ENCODE data around the gene USP32.

DNA sequence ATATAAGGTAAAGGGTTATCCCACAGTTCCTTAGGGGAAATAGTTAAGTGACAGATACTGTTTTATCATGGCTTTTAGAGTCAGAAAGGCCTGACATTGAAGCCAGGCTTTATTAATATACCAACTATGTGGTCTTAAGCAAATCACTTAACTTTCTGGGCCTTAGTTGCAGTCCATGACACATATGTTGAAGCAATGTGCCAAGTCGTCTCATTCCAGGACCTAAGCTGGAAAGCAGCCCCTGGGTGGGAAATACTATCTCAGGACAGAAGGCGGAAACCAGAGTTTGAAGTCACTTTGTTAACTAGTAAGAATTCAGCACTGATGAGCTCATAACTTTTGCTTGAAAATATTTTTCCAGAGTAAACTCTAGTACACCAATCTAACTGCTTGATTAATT, 80.0 kb downstream of the USP32 start:
- TF ChIP-seq, protein P1, sequence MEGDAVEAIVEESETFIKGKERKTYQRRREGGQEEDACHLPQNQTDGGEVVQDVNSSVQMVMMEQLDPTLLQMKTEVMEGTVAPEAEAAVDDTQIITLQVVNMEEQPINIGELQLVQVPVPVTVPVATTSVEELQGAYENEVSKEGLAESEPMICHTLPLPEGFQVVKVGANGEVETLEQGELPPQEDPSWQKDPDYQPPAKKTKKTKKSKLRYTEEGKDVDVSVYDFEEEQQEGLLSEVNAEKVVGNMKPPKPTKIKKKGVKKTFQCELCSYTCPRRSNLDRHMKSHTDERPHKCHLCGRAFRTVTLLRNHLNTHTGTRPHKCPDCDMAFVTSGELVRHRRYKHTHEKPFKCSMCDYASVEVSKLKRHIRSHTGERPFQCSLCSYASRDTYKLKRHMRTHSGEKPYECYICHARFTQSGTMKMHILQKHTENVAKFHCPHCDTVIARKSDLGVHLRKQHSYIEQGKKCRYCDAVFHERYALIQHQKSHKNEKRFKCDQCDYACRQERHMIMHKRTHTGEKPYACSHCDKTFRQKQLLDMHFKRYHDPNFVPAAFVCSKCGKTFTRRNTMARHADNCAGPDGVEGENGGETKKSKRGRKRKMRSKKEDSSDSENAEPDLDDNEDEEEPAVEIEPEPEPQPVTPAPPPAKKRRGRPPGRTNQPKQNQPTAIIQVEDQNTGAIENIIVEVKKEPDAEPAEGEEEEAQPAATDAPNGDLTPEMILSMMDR (conservative IDR thresholded peaks at IDR 0.05; ENCODE audit: low read length): no peak
- TF ChIP-seq EZH2phosphoT487 (IDR thresholded peaks at IDR 0.05; ENCODE audit: borderline replicate concordance): no peak

Measured in Loucy (cell line).